HEK293 (cell line): ENCODE data around the gene MAB21L3.
A peak's percentile ranks its signal among the peaks of the same experiment; 100 is the strongest.

Source experiments
- CTCF ChIA-PET: fragments of 350-600 bp; formaldehyde crosslinking; extraction: SDS; loops from one replicate; lab custom pipeline; 2021; ENCODE audit warnings: antibody characterized with exemption; lab: Yijun Ruan, JAX
- POLR2A ChIA-PET: fragments of 300-600 bp; formaldehyde crosslinking; extraction: SDS; loops from one replicate; lab custom pipeline; 2020; ENCODE audit warnings: antibody characterized with exemption, inconsistent platforms; lab: Yijun Ruan, JAX
- H3K27ac ChIP-seq: fragments of 200-500 bp; sonication (Bioruptor generic); 2 replicates; pipeline ENCODE4 v1.5.1; 2014; ENCODE audit warnings: low read depth, low read length, control low read depth, inconsistent platforms; ENCODE audit errors: extremely low read depth
- H3K36me3 ChIP-seq, 2 experiments: fragments of 200-500 bp in 1 of 2; sonication (Bioruptor generic) in 1 of 2; 1 replicate in 1 of 2; 2 replicates in 1 of 2; pipeline ENCODE4 v1.5.1; 2014 to 2017; ENCODE audit warnings: inconsistent platforms in 2 of 2, low read length in 2 of 2; ENCODE audit not compliant: control insufficient read depth in 2 of 2, insufficient read depth in 1 of 2
- H3K4me1 ChIP-seq: fragments of 200-500 bp; sonication (Bioruptor generic); 2 replicates; pipeline ENCODE4 v1.5.1; 2014; ENCODE audit warnings: mild to moderate bottlenecking, low read length, inconsistent platforms; ENCODE audit not compliant: control insufficient read depth, insufficient read depth
- H3K4me3 ChIP-seq: 2 replicates; pipeline ENCODE4 v1.5.1; 2011; ENCODE audit warnings: low read depth, mild to moderate bottlenecking, control low read depth, low read length, moderate library complexity
- H3K9me3 ChIP-seq: fragments of 200-500 bp; sonication (Bioruptor generic); 2 replicates; pipeline ENCODE4 v1.5.1; 2014; ENCODE audit warnings: low read depth, low read length, inconsistent platforms; ENCODE audit not compliant: control insufficient read depth, insufficient read depth
- ATF2 ChIP-seq: fragments of 450-650 bp; formaldehyde crosslinking; IDR thresholded peaks from 2 replicates; pipeline ENCODE4 v1.5.1; 2016; ENCODE audit warnings: missing biosample characterization, missing genetic modification characterization, low read depth
- KLF17 ChIP-seq: fragments of 450-650 bp; formaldehyde crosslinking; IDR thresholded peaks from 2 replicates; pipeline ENCODE4 v1.5.1; 2016; ENCODE audit warnings: missing biosample characterization, missing genetic modification characterization
- KLF8 ChIP-seq: fragments of 450-650 bp; formaldehyde crosslinking; IDR thresholded peaks from 2 replicates; pipeline ENCODE4 v1.5.1; 2016; ENCODE audit warnings: missing biosample characterization, missing genetic modification characterization
- KLF9 ChIP-seq: fragments of 450-650 bp; formaldehyde crosslinking; IDR thresholded peaks from 2 replicates; pipeline ENCODE4 v1.5.1; 2016; ENCODE audit warnings: missing biosample characterization, missing genetic modification characterization, low read depth
- OVOL3 ChIP-seq: fragments of 450-650 bp; formaldehyde crosslinking; IDR thresholded peaks from 2 replicates; pipeline ENCODE4 v1.5.1; 2016; ENCODE audit warnings: missing biosample characterization, missing genetic modification characterization
- PATZ1 ChIP-seq: fragments of 450-650 bp; formaldehyde crosslinking; IDR thresholded peaks from 2 replicates; pipeline ENCODE4 v1.5.1; 2016; ENCODE audit warnings: missing biosample characterization, missing genetic modification characterization
- ZBTB11 ChIP-seq: fragments of 450-650 bp; formaldehyde crosslinking; conservative IDR thresholded peaks from 2 replicates; pipeline ENCODE4 v1.5.1; 2016; ENCODE audit warnings: low read depth, missing biosample characterization, missing genetic modification characterization
- ZBTB48 ChIP-seq: fragments of 450-650 bp; formaldehyde crosslinking; IDR thresholded peaks from 2 replicates; pipeline ENCODE4 v1.5.1; 2016; ENCODE audit warnings: missing biosample characterization, missing genetic modification characterization
- ZEB2 ChIP-seq: fragments of 450-650 bp; formaldehyde crosslinking; IDR thresholded peaks from 2 replicates; pipeline ENCODE4 v1.5.1; 2016; ENCODE audit warnings: missing biosample characterization, missing genetic modification characterization
- ZIC2 ChIP-seq: fragments of 450-650 bp; formaldehyde crosslinking; IDR thresholded peaks from 2 replicates; pipeline ENCODE4 v1.5.1; 2016; ENCODE audit warnings: missing biosample characterization, missing genetic modification characterization
- ZNF140 ChIP-seq: fragments of 450-650 bp; formaldehyde crosslinking; IDR thresholded peaks from 2 replicates; pipeline ENCODE4 v1.5.1; 2016; ENCODE audit warnings: missing biosample characterization, missing genetic modification characterization
- ZNF2 ChIP-seq: fragments of 450-650 bp; formaldehyde crosslinking; IDR thresholded peaks from 2 replicates; pipeline ENCODE4 v1.5.1; 2016; ENCODE audit warnings: missing biosample characterization, missing genetic modification characterization
- ZNF214 ChIP-seq: fragments of 450-650 bp; formaldehyde crosslinking; IDR thresholded peaks from 2 replicates; pipeline ENCODE4 v1.5.1; 2017; ENCODE audit warnings: missing biosample characterization, mild to moderate bottlenecking, missing genetic modification characterization, borderline replicate concordance
- ZNF433 ChIP-seq: fragments of 450-650 bp; formaldehyde crosslinking; IDR thresholded peaks from 2 replicates; pipeline ENCODE4 v1.5.1; 2016; ENCODE audit warnings: missing biosample characterization, missing genetic modification characterization, low read depth
- ZNF544 ChIP-seq: fragments of 450-650 bp; formaldehyde crosslinking; IDR thresholded peaks from 2 replicates; pipeline ENCODE4 v1.5.0; 2017; ENCODE audit warnings: missing biosample characterization, missing genetic modification characterization
- ZNF621 ChIP-seq: fragments of 450-650 bp; formaldehyde crosslinking; IDR thresholded peaks from 2 replicates; pipeline ENCODE4 v1.5.1; 2017; ENCODE audit warnings: missing biosample characterization, missing genetic modification characterization
- ZNF692 ChIP-seq: fragments of 450-650 bp; formaldehyde crosslinking; IDR thresholded peaks from 2 replicates; pipeline ENCODE4 v1.5.1; 2016; ENCODE audit warnings: missing biosample characterization, missing genetic modification characterization
- ZNF785 ChIP-seq: fragments of 450-650 bp; formaldehyde crosslinking; IDR thresholded peaks from 2 replicates; pipeline ENCODE4 v1.5.1; 2016; ENCODE audit warnings: missing biosample characterization, missing genetic modification characterization
- ZNF837 ChIP-seq: fragments of 450-650 bp; formaldehyde crosslinking; IDR thresholded peaks from 2 replicates; pipeline ENCODE4 v1.5.1; 2016; ENCODE audit warnings: missing biosample characterization, missing genetic modification characterization

Gene MAB21L3

GRCh38 chr1:116164604-116165368 lies 53.6 kb downstream of the MAB21L3 start (continued):
- no peak for TF ChIP-seq PATZ1 (tag by site-specific recombination)
- no peak for TF ChIP-seq ZNF2

GRCh38 chr1:116165572-116165971 lies 54.4 kb downstream of the MAB21L3 start:
- TF ChIP-seq ZBTB48 (tag by site-specific recombination) (no peak), KLF8 (tag by site-specific recombination) (no peak), ZNF837 (tag by site-specific recombination) (no peak)
- POLR2A ChIA-PET, result no interaction called here

GRCh38 chr1:116166011-116166571 lies 54.9 kb downstream of the MAB21L3 start:
- no peak overlapping the region for H3K27ac ChIP-seq
- CTCF ChIA-PET, result interaction anchor here (1.7 to 3.6 kb wide), 4 partner anchors 12 to 319 kb away, joined by 8 to 15 read pairs (median 10); no protein-coding TSS in a partner anchor
- no peak overlapping the region for H3K4me3 ChIP-seq
- POLR2A ChIA-PET, result no interaction called here
- TF ChIP-seq ATF2 (tag by site-specific recombination) (no peak), ZIC2 (tag by site-specific recombination) (peak; percentile 27)
- no peaks in the 10 kb centered on the region for H3K36me3 ChIP-seq
- no peaks in the 10 kb centered on the region for H3K4me1 ChIP-seq
- no peaks in the 10 kb centered on the region for H3K9me3 ChIP-seq

More at GRCh38 chr1:116165572-116165971, 54.4 kb downstream of the MAB21L3 start:
- CTCF ChIA-PET, result interaction anchor here (0.5 to 3.6 kb wide), 6 partner anchors 11 to 319 kb away, joined by 3 to 15 read pairs (median 8); no protein-coding TSS in a partner anchor
- H3K9me3 ChIP-seq, result no peaks in the 10 kb centered on the region
- no peaks in the 10 kb centered on the region for H3K36me3 ChIP-seq
- H3K4me1 ChIP-seq, result no peaks in the 10 kb centered on the region
- H3K27ac ChIP-seq, result no peak overlapping the region
- no peak overlapping the region for H3K4me3 ChIP-seq

- TF ChIP-seq KLF17 (tag by site-specific recombination) (no peak), ZNF692 (tag by site-specific recombination) (no peak), ZNF621 (tag by site-specific recombination) (no peak), ZNF785 (tag by site-specific recombination) (no peak), ZNF214 (tag by site-specific recombination) (no peak), KLF9 (tag by site-specific recombination) (no peak), ZNF433 (no peak), OVOL3 (tag by site-specific recombination) (no peak), ZNF544 (tag by site-specific recombination) (no peak), ZEB2 (no peak), ZNF140 (no peak), ZBTB11 (tag by site-specific recombination) (no peak)
- Histone ChIP-seq H3K27ac (no peak overlapping the region), H3K36me3 (no peaks in the 10 kb centered on the region), H3K4me3 (no peak overlapping the region), H3K9me3 (no peaks in the 10 kb centered on the region), H3K4me1 (no peaks in the 10 kb centered on the region)
- POLR2A ChIA-PET, result no interaction called here
- CTCF ChIA-PET, result interaction anchor here (0.6 to 3.6 kb wide), 5 partner anchors 13 to 1024 kb away, joined by 6 to 15 read pairs (median 9); no protein-coding TSS in a partner anchor
Measured at GRCh38 chr1:116166655-116167054, 55.5 kb downstream of the MAB21L3 start.
